ENCODE data around the gene CFAP45.

DNA sequence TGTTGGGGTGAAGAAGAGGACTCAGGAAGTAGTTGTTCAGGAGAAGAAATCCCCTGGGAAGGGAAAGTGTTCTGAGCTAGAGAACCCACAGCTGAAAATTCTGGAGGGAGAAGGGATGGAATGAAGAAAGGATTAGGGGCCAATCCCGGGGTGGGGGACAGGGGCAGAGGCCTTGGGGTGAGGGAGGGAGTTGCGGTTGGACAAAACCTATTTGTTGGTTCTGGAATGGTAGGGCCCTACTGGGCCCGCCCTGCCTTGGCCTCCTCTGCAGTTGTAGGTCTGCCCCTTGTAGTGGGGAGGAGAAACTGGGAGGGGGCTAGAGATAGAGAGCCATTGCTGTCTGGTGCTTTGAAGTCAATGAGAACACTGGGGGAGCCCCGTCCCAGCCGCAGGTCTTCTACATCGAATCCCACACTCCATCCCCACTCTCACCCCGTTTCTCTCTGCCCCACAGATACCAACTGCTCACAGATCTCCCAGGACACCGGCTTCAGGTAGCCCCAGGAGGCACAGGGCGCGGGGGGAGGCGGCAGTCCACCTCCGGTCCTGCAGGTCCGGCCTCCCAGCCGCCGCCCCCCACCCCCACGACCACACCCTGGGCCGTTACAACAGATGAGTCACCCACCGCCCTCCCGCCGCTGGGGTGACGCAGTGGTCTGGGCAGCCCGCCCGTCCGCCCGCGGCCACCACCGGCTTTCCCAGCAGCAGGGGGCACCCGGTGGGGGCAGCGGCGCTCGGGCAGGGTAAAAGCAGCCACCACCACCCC, 24.2 kb upstream of the CFAP45 start:
- TF ChIP-seq, protein P1, sequence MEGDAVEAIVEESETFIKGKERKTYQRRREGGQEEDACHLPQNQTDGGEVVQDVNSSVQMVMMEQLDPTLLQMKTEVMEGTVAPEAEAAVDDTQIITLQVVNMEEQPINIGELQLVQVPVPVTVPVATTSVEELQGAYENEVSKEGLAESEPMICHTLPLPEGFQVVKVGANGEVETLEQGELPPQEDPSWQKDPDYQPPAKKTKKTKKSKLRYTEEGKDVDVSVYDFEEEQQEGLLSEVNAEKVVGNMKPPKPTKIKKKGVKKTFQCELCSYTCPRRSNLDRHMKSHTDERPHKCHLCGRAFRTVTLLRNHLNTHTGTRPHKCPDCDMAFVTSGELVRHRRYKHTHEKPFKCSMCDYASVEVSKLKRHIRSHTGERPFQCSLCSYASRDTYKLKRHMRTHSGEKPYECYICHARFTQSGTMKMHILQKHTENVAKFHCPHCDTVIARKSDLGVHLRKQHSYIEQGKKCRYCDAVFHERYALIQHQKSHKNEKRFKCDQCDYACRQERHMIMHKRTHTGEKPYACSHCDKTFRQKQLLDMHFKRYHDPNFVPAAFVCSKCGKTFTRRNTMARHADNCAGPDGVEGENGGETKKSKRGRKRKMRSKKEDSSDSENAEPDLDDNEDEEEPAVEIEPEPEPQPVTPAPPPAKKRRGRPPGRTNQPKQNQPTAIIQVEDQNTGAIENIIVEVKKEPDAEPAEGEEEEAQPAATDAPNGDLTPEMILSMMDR (IDR thresholded peaks at IDR 0.05; ENCODE audit: poor library complexity): no peak
- TF ChIP-seq EZH2phosphoT487 (IDR thresholded peaks at IDR 0.05; ENCODE audit: low read depth, severe bottlenecking, unreplicated experiment) (no peak), EZH2 (IDR thresholded peaks at IDR 0.05; ENCODE audit: borderline replicate concordance) (no peak)
